HepG2 (cell line): ENCODE results near the gene POLR1H. TPM values are rescaled to one million over a fixed set of nuclear protein-coding genes. Genes with fewer than 3 reads are reported as not detected.

Source experiments
- HIVEP1 ChIP-seq: sonication (generic); formaldehyde crosslinking; IDR thresholded peaks from 2 replicates; pipeline ENCODE4 v1.4.0; 2020; ENCODE audit warnings: mild to moderate bottlenecking, missing genetic modification reagents
- KDM1A ChIP-seq: IDR thresholded peaks from 2 replicates; pipeline ENCODE4 v1.6.1; 2016; ENCODE audit warnings: missing compliant biosample characterization
- KMT2B ChIP-seq: IDR thresholded peaks from 2 replicates; pipeline ENCODE4 v1.6.1; 2016; ENCODE audit warnings: missing genetic modification reagents, missing compliant biosample characterization
- RARG ChIP-seq: sonication (generic); formaldehyde crosslinking; IDR thresholded peaks from 2 replicates; pipeline ENCODE4 v1.4.0; 2020; ENCODE audit warnings: low read depth, mild to moderate bottlenecking, missing genetic modification reagents
- RXRA ChIP-seq: sonication (generic); formaldehyde crosslinking; IDR thresholded peaks from 2 replicates; pipeline ENCODE4 v1.5.1; 2020; ENCODE audit warnings: missing genetic modification reagents
- SOX5 ChIP-seq: IDR thresholded peaks from 2 replicates; pipeline ENCODE4 v1.6.1; 2016; ENCODE audit warnings: borderline replicate concordance
- YEATS4 ChIP-seq: sonication (generic); formaldehyde crosslinking; IDR thresholded peaks from 2 replicates; pipeline ENCODE4 v1.4.0; 2020; ENCODE audit warnings: missing genetic modification reagents, borderline replicate concordance
- ZBTB7B ChIP-seq: sonication (generic); formaldehyde crosslinking; IDR thresholded peaks from 2 replicates; pipeline ENCODE4 v1.4.0; 2020; ENCODE audit warnings: missing genetic modification reagents
- ZNF564 ChIP-seq: sonication (generic); formaldehyde crosslinking; IDR thresholded peaks from 2 replicates; pipeline ENCODE4 v1.8.1; 2023; ENCODE audit warnings: mild to moderate bottlenecking, missing genetic modification reagents
- polyA plus RNA-seq, 8 experiments: library from polyadenylated mRNA; depleted of rRNA in 3 of 8; stranded (reverse) in 7 of 8; unstranded in 1 of 8; fragments of >200 nt; fragmentation: Illumina TruSeq in 4 of 8; extraction: Trizol in 4 of 8; gene quantifications; 2 replicates each; pipeline versions ENCODE4 v1.2.1 to v1.2.3, GENCODE V29; 2011 to 2016; ENCODE audit warnings: low read depth in 4 of 8, missing spikeins in 1 of 8, mixed read lengths in 1 of 8; ENCODE audit not compliant: insufficient read depth in 1 of 8
- total RNA-seq, 5 experiments: library from RNA; depleted of rRNA; stranded (reverse); fragments of >200 nt; fragmentation: Illumina TruSeq; extraction: Trizol; gene quantifications; 2 replicates each; pipeline ENCODE4 v1.2.3, GENCODE V29; 2016; ENCODE audit warnings: low read depth in 1 of 5
- TF ChIP-seq, protein P1 (sequence below): IDR thresholded peaks from 2 replicates; pipeline ENCODE4 v1.6.1; 2016; ENCODE audit warnings: missing compliant biosample characterization, missing genetic modification reagents, borderline replicate concordance
- TF ChIP-seq, protein P2 (sequence below): sonication (generic); formaldehyde crosslinking; IDR thresholded peaks from 2 replicates; pipeline ENCODE4 v1.4.0; 2020; ENCODE audit warnings: missing genetic modification reagents
- TF ChIP-seq, protein P3 (sequence below): sonication (generic); formaldehyde crosslinking; IDR thresholded peaks from 2 replicates; pipeline ENCODE4 v1.4.0; 2020; ENCODE audit warnings: missing genetic modification reagents, borderline replicate concordance
- TF ChIP-seq, protein P4 (sequence below): sonication (generic); formaldehyde crosslinking; IDR thresholded peaks from 2 replicates; pipeline ENCODE4 v1.5.0; 2020; ENCODE audit warnings: mild to moderate bottlenecking, missing genetic modification reagents, borderline replicate concordance
- TF ChIP-seq, protein P5 (sequence below): IDR thresholded peaks from 2 replicates; pipeline ENCODE4 v1.6.1; 2016; ENCODE audit warnings: low read depth, borderline replicate concordance

Gene POLR1H
- total and polyA plus RNA-seq, 2 of the 13 experiments (the other 11 are each of a cell fraction or from before 2014, with no cell fraction given), result 61.4 to 79.8 TPM

DNA sequence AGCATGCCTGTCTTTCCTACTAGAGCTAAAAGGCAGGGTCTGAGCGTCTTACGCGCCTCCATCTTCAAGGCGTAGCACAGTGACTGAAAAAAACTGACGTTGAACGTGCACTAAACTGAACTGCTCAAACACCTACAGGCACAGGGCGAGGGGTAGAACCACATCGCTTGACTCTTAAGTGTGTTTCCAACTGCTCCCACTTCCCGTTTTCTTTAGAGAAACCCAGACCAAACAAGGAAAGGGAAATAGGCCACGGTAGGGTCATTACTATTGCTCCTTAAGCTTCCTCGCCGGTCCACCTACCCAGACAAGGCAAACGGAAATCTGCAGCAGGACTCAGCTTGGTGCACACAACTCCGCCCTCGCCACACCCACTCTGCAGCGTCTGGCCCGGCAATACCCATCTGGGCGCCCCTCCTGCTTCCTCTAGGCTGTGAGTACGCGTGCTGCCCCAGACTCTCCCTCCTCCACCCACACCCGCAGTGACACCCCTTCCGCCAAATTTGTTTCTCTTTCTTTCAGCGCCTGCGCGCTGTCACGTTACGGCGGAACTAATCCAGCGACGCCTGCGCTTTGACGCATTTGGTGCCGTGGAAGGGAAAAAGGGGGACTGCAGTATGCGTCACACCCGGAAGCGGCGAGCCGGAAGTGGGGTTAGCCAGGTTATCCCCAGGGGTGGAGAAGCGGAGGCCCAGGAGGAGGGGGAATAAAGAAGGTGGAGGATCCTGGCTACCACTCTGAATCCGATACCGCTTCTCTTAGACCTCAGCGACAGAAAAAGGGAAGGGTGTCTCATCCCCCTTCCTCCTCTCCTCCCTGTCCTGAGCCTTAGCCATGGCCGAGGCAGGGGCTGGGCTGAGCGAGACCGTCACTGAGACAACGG lies 5.8 kb downstream of the POLR1H start, which contains the start of gene PPP1R11 (continued):
- TF ChIP-seq, protein P1, sequence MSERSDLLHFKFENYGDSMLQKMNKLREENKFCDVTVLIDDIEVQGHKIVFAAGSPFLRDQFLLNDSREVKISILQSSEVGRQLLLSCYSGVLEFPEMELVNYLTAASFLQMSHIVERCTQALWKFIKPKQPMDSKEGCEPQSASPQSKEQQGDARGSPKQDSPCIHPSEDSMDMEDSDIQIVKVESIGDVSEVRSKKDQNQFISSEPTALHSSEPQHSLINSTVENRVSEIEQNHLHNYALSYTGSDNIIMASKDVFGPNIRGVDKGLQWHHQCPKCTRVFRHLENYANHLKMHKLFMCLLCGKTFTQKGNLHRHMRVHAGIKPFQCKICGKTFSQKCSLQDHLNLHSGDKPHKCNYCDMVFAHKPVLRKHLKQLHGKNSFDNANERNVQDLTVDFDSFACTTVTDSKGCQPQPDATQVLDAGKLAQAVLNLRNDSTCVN (CRISPR knock-in tag), result peak; percentile 29; the same call in 1 of the 2 replicates
- TF ChIP-seq, protein P2, sequence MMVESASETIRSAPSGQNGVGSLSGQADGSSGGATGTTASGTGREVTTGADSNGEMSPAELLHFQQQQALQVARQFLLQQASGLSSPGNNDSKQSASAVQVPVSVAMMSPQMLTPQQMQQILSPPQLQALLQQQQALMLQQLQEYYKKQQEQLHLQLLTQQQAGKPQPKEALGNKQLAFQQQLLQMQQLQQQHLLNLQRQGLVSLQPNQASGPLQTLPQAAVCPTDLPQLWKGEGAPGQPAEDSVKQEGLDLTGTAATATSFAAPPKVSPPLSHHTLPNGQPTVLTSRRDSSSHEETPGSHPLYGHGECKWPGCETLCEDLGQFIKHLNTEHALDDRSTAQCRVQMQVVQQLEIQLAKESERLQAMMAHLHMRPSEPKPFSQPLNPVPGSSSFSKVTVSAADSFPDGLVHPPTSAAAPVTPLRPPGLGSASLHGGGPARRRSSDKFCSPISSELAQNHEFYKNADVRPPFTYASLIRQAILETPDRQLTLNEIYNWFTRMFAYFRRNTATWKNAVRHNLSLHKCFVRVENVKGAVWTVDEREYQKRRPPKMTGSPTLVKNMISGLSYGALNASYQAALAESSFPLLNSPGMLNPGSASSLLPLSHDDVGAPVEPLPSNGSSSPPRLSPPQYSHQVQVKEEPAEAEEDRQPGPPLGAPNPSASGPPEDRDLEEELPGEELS, result peak; percentile 77; the same call in 1 of the 2 replicates
- TF ChIP-seq ZBTB7B (CRISPR knock-in tag) (peak; percentile 87), ZNF564 (CRISPR knock-in tag) (no peak), HIVEP1 (CRISPR knock-in tag) (peak; percentile 99), RXRA (CRISPR knock-in tag) (peak; percentile 90), KMT2B (CRISPR knock-in tag) (peak; percentile 92), YEATS4 (CRISPR knock-in tag) (peak; percentile 84), KDM1A (CRISPR knock-in tag) (no peak), SOX5 (peak; percentile 63; the same call in 1 of the 2 replicates), RARG (no peak)
- TF ChIP-seq, protein P3, sequence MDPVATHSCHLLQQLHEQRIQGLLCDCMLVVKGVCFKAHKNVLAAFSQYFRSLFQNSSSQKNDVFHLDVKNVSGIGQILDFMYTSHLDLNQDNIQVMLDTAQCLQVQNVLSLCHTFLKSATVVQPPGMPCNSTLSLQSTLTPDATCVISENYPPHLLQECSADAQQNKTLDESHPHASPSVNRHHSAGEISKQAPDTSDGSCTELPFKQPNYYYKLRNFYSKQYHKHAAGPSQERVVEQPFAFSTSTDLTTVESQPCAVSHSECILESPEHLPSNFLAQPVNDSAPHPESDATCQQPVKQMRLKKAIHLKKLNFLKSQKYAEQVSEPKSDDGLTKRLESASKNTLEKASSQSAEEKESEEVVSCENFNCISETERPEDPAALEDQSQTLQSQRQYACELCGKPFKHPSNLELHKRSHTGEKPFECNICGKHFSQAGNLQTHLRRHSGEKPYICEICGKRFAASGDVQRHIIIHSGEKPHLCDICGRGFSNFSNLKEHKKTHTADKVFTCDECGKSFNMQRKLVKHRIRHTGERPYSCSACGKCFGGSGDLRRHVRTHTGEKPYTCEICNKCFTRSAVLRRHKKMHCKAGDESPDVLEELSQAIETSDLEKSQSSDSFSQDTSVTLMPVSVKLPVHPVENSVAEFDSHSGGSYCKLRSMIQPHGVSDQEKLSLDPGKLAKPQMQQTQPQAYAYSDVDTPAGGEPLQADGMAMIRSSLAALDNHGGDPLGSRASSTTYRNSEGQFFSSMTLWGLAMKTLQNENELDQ (CRISPR knock-in tag), result 0 out of 2 replicates have a peak, but pooled peaks have one; percentile 36
- TF ChIP-seq, protein P4, sequence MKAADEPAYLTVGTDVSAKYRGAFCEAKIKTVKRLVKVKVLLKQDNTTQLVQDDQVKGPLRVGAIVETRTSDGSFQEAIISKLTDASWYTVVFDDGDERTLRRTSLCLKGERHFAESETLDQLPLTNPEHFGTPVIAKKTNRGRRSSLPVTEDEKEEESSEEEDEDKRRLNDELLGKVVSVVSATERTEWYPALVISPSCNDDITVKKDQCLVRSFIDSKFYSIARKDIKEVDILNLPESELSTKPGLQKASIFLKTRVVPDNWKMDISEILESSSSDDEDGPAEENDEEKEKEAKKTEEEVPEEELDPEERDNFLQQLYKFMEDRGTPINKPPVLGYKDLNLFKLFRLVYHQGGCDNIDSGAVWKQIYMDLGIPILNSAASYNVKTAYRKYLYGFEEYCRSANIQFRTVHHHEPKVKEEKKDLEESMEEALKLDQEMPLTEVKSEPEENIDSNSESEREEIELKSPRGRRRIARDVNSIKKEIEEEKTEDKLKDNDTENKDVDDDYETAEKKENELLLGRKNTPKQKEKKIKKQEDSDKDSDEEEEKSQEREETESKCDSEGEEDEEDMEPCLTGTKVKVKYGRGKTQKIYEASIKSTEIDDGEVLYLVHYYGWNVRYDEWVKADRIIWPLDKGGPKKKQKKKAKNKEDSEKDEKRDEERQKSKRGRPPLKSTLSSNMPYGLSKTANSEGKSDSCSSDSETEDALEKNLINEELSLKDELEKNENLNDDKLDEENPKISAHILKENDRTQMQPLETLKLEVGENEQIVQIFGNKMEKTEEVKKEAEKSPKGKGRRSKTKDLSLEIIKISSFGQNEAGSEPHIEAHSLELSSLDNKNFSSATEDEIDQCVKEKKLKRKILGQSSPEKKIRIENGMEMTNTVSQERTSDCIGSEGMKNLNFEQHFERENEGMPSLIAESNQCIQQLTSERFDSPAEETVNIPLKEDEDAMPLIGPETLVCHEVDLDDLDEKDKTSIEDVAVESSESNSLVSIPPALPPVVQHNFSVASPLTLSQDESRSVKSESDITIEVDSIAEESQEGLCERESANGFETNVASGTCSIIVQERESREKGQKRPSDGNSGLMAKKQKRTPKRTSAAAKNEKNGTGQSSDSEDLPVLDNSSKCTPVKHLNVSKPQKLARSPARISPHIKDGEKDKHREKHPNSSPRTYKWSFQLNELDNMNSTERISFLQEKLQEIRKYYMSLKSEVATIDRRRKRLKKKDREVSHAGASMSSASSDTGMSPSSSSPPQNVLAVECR, result peak; percentile 99
- TF ChIP-seq, protein P5, sequence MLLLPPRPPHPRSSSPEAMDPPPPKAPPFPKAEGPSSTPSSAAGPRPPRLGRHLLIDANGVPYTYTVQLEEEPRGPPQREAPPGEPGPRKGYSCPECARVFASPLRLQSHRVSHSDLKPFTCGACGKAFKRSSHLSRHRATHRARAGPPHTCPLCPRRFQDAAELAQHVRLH (CRISPR knock-in tag), result peak; percentile 48
